Measurements from ENCODE around the gene RNU1-4. TPM values are rescaled to one million over a fixed set of nuclear protein-coding genes. Genes with fewer than 3 reads are reported as not detected.
"Not testable (repeated sequence)": the region's sequence is repeated elsewhere in the genome, so short reads cannot be mapped to it uniquely, and the experiment has no call there.

Gene RNU1-4
- total RNA-seq, 1 donor from 2014 or later: 3,042 TPM

GRCh38 chr1:16720351-16721223, 19.7 kb upstream of the RNU1-4 start:
- DNase-seq (ENCODE audit: low read depth, low spot score): no peak
- Mint-ChIP-seq H3K27ac (ENCODE audit: unreplicated experiment) (no peak overlapping the region), H3K36me3 (ENCODE audit: low read depth) (no peaks in the 10 kb centered on the region), H3K27me3 (ENCODE audit: low read depth) (peaks cover 5% of the 10 kb centered on the region), H3K4me1 (peaks cover 9% of the 10 kb centered on the region), H3K9me3 (no peaks in the 10 kb centered on the region), H3K4me3 (no peak overlapping the region)
- TF ChIP-seq CTCF (conservative IDR thresholded peaks at IDR 0.05): no peak

GRCh38 chr1:16721871-16722641, 18.3 kb upstream of the RNU1-4 start:
- no peak for DNase-seq (ENCODE audit: low read depth, low spot score)
- Mint-ChIP-seq H3K27ac (ENCODE audit: unreplicated experiment) (no peak overlapping the region), H3K4me1 (peaks cover 7% of the 10 kb centered on the region), H3K36me3 (ENCODE audit: low read depth) (no peaks in the 10 kb centered on the region), H3K4me3 (no peak overlapping the region), H3K9me3 (no peaks in the 10 kb centered on the region), H3K27me3 (ENCODE audit: low read depth) (peaks cover 3% of the 10 kb centered on the region)
- no peak for TF ChIP-seq CTCF (conservative IDR thresholded peaks at IDR 0.05)

- Mint-ChIP-seq H3K4me1 (no peaks in the 10 kb centered on the region), H3K27ac (ENCODE audit: unreplicated experiment) (no peak overlapping the region), H3K27me3 (ENCODE audit: low read depth) (no peaks in the 10 kb centered on the region), H3K36me3 (ENCODE audit: low read depth) (no peaks in the 10 kb centered on the region), H3K9me3 (no peaks in the 10 kb centered on the region), H3K4me3 (no peak overlapping the region)
- TF ChIP-seq CTCF (conservative IDR thresholded peaks at IDR 0.05): no peak
- DNase-seq (ENCODE audit: low read depth, low spot score): no peak
Measured at GRCh38 chr1:16724718-16725438, 15.4 kb upstream of the RNU1-4 start.

GRCh38 chr1:16725439-16726245, 14.7 kb upstream of the RNU1-4 start:
- H3K27ac Mint-ChIP-seq (ENCODE audit: unreplicated experiment); H3K4me1 Mint-ChIP-seq; H3K27me3 Mint-ChIP-seq (ENCODE audit: low read depth); H3K9me3 Mint-ChIP-seq; DNase-seq (ENCODE audit: low read depth, low spot score); H3K36me3 Mint-ChIP-seq (ENCODE audit: low read depth); H3K4me3 Mint-ChIP-seq: not testable (repeated sequence)

- Mint-ChIP-seq H3K27ac (ENCODE audit: unreplicated experiment) (no peak overlapping the region), H3K9me3 (no peaks in the 10 kb centered on the region)
Measured at GRCh38 chr1:16727190-16728111, 12.9 kb upstream of the RNU1-4 start.

GRCh38 chr1:16728243-16728949, 11.9 kb upstream of the RNU1-4 start:
- not testable (repeated sequence) for H3K4me1 Mint-ChIP-seq; DNase-seq (ENCODE audit: low read depth, low spot score); H3K27me3 Mint-ChIP-seq (ENCODE audit: low read depth); H3K36me3 Mint-ChIP-seq (ENCODE audit: low read depth); H3K9me3 Mint-ChIP-seq; H3K4me3 Mint-ChIP-seq; H3K27ac Mint-ChIP-seq (ENCODE audit: unreplicated experiment)

More at GRCh38 chr1:16727190-16728111, 12.9 kb upstream of the RNU1-4 start:
- Mint-ChIP-seq H3K27me3 (ENCODE audit: low read depth) (no peaks in the 10 kb centered on the region), H3K4me3 (no peak overlapping the region), H3K36me3 (ENCODE audit: low read depth) (no peaks in the 10 kb centered on the region), H3K4me1 (no peaks in the 10 kb centered on the region)
- TF ChIP-seq CTCF (conservative IDR thresholded peaks at IDR 0.05): no peak
- DNase-seq (ENCODE audit: low read depth, low spot score): no peak

GRCh38 chr1:16732254-16732896, 7.9 kb upstream of the RNU1-4 start:
- DNase-seq (ENCODE audit: low read depth, low spot score); H3K4me1 Mint-ChIP-seq; H3K27ac Mint-ChIP-seq (ENCODE audit: unreplicated experiment); H3K9me3 Mint-ChIP-seq; H3K27me3 Mint-ChIP-seq (ENCODE audit: low read depth); H3K36me3 Mint-ChIP-seq (ENCODE audit: low read depth); H3K4me3 Mint-ChIP-seq: not testable (repeated sequence)
